Common myeloid progenitor, CD34-positive (primary cell): Measurements from ENCODE around the gene FAM180B.

Experiments
- CTCF ChIA-PET: fragments of 350-600 bp; sonication (Branson Sonifier 250); formaldehyde crosslinking; loops from one replicate; lab custom pipeline; 2021; ENCODE audit warnings: antibody characterized with exemption; lab: Charles Lee
- POLR2A ChIA-PET: fragments of 350-600 bp; sonication (Branson Sonifier 250); formaldehyde crosslinking; loops from one replicate; lab custom pipeline; 2021; ENCODE audit warnings: antibody characterized with exemption; lab: Charles Lee
- DNase-seq, 3 donors: peaks; one replicate each; pipeline versions ENCODE4 v3.0.0 to v3.0.0-alpha.2; 2013
- H3K27ac ChIP-seq, 2 experiments: 1 replicate in 1 of 2; 2 replicates in 1 of 2; pipeline ENCODE4 v1.7.0; 2013; ENCODE audit warnings: inconsistent platforms in 2 of 2, low read length in 2 of 2, mild to moderate bottlenecking in 2 of 2, low read depth in 1 of 2, moderate library complexity in 1 of 2; ENCODE audit not compliant: severe bottlenecking in 2 of 2, insufficient read depth in 1 of 2, poor library complexity in 1 of 2
- H3K27me3 ChIP-seq, 5 experiments: replicated peaks in 2 of 5; 1 replicate in 3 of 5; 2 replicates in 2 of 5; pipeline versions ENCODE4 v1.6.1 to v1.7.0; 2013; ENCODE audit warnings: low read length in 4 of 5, mild to moderate bottlenecking in 2 of 5, moderate library complexity in 2 of 5, inconsistent platforms in 1 of 5; ENCODE audit not compliant: insufficient read depth in 5 of 5, control insufficient read depth in 4 of 5
- H3K36me3 ChIP-seq, 4 experiments: 1 replicate in 2 of 4; 2 replicates in 2 of 4; pipeline versions ENCODE4 v1.6.1 to v1.7.0; 2013; ENCODE audit warnings: low read length in 3 of 4, control low read depth in 1 of 4, mild to moderate bottlenecking in 1 of 4; ENCODE audit not compliant: control insufficient read depth in 4 of 4, insufficient read depth in 4 of 4
- H3K4me1 ChIP-seq, 4 experiments: 1 replicate in 3 of 4; 2 replicates in 1 of 4; pipeline versions ENCODE4 v1.6.1 to v1.7.1; 2013; ENCODE audit warnings: low read length in 3 of 4, mild to moderate bottlenecking in 3 of 4, control low read depth in 1 of 4, inconsistent platforms in 1 of 4, moderate library complexity in 1 of 4; ENCODE audit not compliant: control insufficient read depth in 4 of 4, insufficient read depth in 4 of 4; ENCODE audit errors: control extremely low read depth in 1 of 4
- H3K4me3 ChIP-seq, 7 experiments: 1 replicate in 4 of 7; 2 replicates in 3 of 7; pipeline versions ENCODE4 v1.5.1 to v1.7.0; 2013; ENCODE audit warnings: mild to moderate bottlenecking in 7 of 7, low read length in 6 of 7, moderate library complexity in 6 of 7, inconsistent platforms in 2 of 7, low read depth in 2 of 7, control low read depth in 1 of 7; ENCODE audit not compliant: insufficient read depth in 4 of 7, control insufficient read depth in 1 of 7; ENCODE audit errors: extremely low read depth in 1 of 7
- H3K9me3 ChIP-seq, 5 experiments: 1 replicate in 4 of 5; 2 replicates in 1 of 5; pipeline versions ENCODE4 v1.6.1 to v1.7.1; 2013; ENCODE audit warnings: low read length in 4 of 5, mild to moderate bottlenecking in 2 of 5, inconsistent platforms in 1 of 5, low read depth in 1 of 5, moderate library complexity in 1 of 5; ENCODE audit not compliant: control insufficient read depth in 4 of 5, insufficient read depth in 2 of 5; ENCODE audit errors: control extremely low read depth in 1 of 5
- WGBS: methylation state at CpG from one replicate; pipeline ENCODE4 v1.1.5; 2013; ENCODE audit not compliant: insufficient coverage; 5-methylcytosine and 5-hydroxymethylcytosine counted together

FAM180B gene

GRCh38 chr11:47587723-47588326, 1.3 kb downstream of the FAM180B start:
- H3K4me3 ChIP-seq, result peak overlapping the region in 5 of 7 experiments; percentile 32 to 68 (median 61)
- 22% methylated on average over 13 of the region's 14 CpGs for WGBS
- H3K36me3 ChIP-seq, result peaks cover 3 to 61% (median 27%) of the 10 kb centered on the region in 4 experiments
- H3K9me3 ChIP-seq, result no peaks in the 10 kb centered on the region
- no peaks in the 10 kb centered on the region for H3K27me3 ChIP-seq
- peaks cover 4 to 62% (median 60%) of the 10 kb centered on the region in 4 experiments for H3K4me1 ChIP-seq
- CTCF ChIA-PET, result interaction anchor here (1.0 to 2.4 kb wide), 6 partner anchors 10 to 33 kb away, joined by 3 to 10 read pairs (median 6); no protein-coding TSS in a partner anchor
- POLR2A ChIA-PET, result no interaction called here
- peak overlapping the region in 1 of 2 experiments; percentile 71 for H3K27ac ChIP-seq
- DNase-seq, result peak; percentile 53 to 88 (median 84)

DNA sequence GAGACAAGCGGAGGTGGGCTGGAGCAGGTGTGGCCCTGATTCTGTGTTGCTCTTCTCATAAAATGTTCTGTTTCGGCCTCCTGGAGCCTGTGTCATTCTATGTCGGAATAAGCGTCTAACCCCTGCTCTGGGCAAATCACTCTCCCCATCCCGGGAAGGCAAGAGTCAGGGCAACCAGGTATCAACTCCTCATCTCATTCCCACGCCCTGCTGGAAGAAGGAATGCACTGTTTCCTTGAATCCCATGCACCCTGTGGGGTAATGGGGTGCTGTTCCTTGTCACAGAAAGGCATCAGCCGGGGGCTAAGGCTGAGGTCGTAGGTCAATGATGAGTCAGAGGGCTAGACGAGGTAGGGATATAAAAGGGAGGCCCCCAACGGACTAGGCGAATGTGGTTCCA, 2.6 kb downstream of the FAM180B start:
- H3K36me3 ChIP-seq, result peaks cover 0 to 48% (median 17%) of the 10 kb centered on the region in 4 experiments
- peak overlapping the region in 3 of 7 experiments; percentile 61 to 68 (median 62) for H3K4me3 ChIP-seq
- H3K9me3 ChIP-seq, result no peaks in the 10 kb centered on the region
- peaks cover 8 to 74% (median 71%) of the 10 kb centered on the region in 4 experiments for H3K4me1 ChIP-seq
- POLR2A ChIA-PET, result no interaction called here
- no peaks in the 10 kb centered on the region for H3K27me3 ChIP-seq
- peak overlapping the region in 1 of 2 experiments; percentile 71 for H3K27ac ChIP-seq
- no peak for DNase-seq
- WGBS, result 100% methylated on average over 8 of the region's 11 CpGs
- CTCF ChIA-PET, result interaction anchor here (2.4 kb wide), 1 partner anchor 27 kb away, joined by 10 read pairs; no protein-coding TSS in a partner anchor

GRCh38 chr11:47589584-47589976, 3.1 kb downstream of the FAM180B start:
- Histone ChIP-seq H3K27me3 (no peaks in the 10 kb centered on the region), H3K4me3 (no peak overlapping the region)
- POLR2A ChIA-PET, result no interaction called here

DNA sequence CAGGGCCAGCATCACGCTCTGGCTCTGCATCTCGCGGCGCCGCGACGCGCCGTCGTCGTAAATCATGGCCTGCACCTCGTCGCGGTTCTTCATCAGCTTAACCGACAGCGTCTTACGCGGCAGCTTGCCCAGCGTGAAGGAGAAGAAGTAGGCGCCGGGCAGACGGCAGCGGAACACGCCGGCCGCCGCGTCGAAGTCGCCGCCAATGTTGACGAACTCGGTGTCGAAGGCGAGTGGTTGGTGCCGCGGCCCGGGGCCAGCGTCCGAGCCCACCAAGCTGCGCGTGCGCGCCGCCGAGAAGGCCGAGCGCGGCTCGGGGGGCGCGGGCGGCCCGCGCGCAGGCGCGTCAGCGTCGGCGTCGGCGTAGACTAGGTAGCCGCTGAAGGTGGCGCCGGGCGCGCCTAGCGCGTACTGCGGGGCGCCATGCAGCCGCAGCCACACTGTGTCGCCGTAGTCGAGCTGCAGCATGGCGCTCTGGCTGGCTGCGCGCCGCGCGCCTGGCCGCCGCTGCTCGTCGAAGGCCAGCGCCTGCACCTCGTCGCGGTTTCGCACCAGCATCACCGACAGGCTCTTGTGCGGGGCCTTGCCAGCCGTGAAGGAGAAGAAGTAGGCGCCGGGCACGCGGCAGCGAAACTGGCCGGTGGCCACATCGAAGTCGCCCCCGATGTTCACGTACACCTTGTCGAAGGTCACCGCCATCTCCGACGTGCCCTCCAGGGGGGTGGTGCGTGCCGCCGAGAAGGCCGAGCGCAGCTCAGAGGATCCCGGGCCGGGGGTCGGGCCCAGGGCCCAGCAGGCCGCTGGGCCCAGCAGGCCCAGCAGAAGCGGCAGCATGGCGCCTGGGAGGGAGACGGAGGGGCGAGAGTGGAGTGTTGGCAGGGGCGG, 3.7 kb downstream of the FAM180B start:
- ChIA-PET CTCF (no interaction called here), POLR2A (no interaction called here)
- Histone ChIP-seq H3K4me3 (peak overlapping the region in 1 of 7 experiments; percentile 4), H3K27me3 (no peaks in the 10 kb centered on the region), H3K36me3 (peaks cover 0 to 41% (median 10%) of the 10 kb centered on the region in 4 experiments), H3K27ac (peak overlapping the region in 1 of 2 experiments; percentile 71), H3K9me3 (no peaks in the 10 kb centered on the region), H3K4me1 (peaks cover 8 to 83% (median 77%) of the 10 kb centered on the region in 4 experiments)
- no peak for DNase-seq
- 93% methylated on average over 107 of the region's 122 CpGs for WGBS

More at GRCh38 chr11:47589584-47589976, 3.1 kb downstream of the FAM180B start:
- Histone ChIP-seq H3K9me3 (no peaks in the 10 kb centered on the region), H3K36me3 (peaks cover 0 to 45% (median 13%) of the 10 kb centered on the region in 4 experiments), H3K27ac (peak overlapping the region in 1 of 2 experiments; percentile 71), H3K4me1 (peaks cover 8 to 78% (median 75%) of the 10 kb centered on the region in 4 experiments)
- WGBS, result 96% methylated on average over 46 of the region's 51 CpGs
- CTCF ChIA-PET, result no interaction called here
- no peak for DNase-seq

GRCh38 chr11:47591764-47592163, 5.3 kb downstream of the FAM180B start:
- Histone ChIP-seq H3K9me3 (no peaks in the 10 kb centered on the region), H3K27me3 (no peaks in the 10 kb centered on the region), H3K36me3 (peaks cover 0 to 29% (median 9%) of the 10 kb centered on the region in 4 experiments), H3K27ac (peak overlapping the region; percentile 52 to 58), H3K4me3 (peak overlapping the region in 5 of 7 experiments; percentile 19 to 88 (median 48)), H3K4me1 (peaks cover 8 to 78% (median 76%) of the 10 kb centered on the region in 4 experiments)
- 6% methylated on average over 7 of the region's 7 CpGs for WGBS
- POLR2A ChIA-PET, result interaction anchor here (1.0 to 1.2 kb wide), 2 partner anchors 13 to 39 kb away, joined by 3 read pairs; partner anchors contain the start of genes CELF1, KBTBD4 and NDUFS3
- CTCF ChIA-PET, result interaction anchor here (0.7 to 2.3 kb wide), 8 partner anchors 10 to 328 kb away, joined by 3 to 12 read pairs (median 3); no protein-coding TSS in a partner anchor
- DNase-seq, result peak; percentile 47 to 88 (median 85)

GRCh38 chr11:47592251-47592650, 5.8 kb downstream of the FAM180B start:
- H3K27me3 ChIP-seq, result no peaks in the 10 kb centered on the region
- H3K27ac ChIP-seq, result peak overlapping the region in 1 of 2 experiments; percentile 1
- no peaks in the 10 kb centered on the region for H3K9me3 ChIP-seq
- peaks cover 8 to 74% (median 72%) of the 10 kb centered on the region in 4 experiments for H3K4me1 ChIP-seq
- 69% methylated on average over 3 of the region's 4 CpGs for WGBS
- peaks cover 0 to 25% (median 9%) of the 10 kb centered on the region in 4 experiments for H3K36me3 ChIP-seq
- H3K4me3 ChIP-seq, result peak overlapping the region in 4 of 7 experiments; percentile 38 to 88 (median 56)
- DNase-seq, result peak in 2 of 3 donors; percentile 32 to 53
- ChIA-PET CTCF (interaction anchor here (0.7 to 2.3 kb wide), 10 partner anchors 11 to 328 kb away, joined by 3 to 12 read pairs (median 3); partner anchors contain the start of gene CELF1), POLR2A (interaction anchor here (1.2 kb wide), 1 partner anchor 14 kb away, joined by 3 read pairs; the partner anchor contains the start of genes KBTBD4 and NDUFS3)
